Kidney epithelial cell (primary cell): ENCODE results near the gene BAG3. TPM values are rescaled to one million over a fixed set of nuclear protein-coding genes. Genes with fewer than 3 reads are reported as not detected.
A peak's percentile ranks its signal among the peaks of the same experiment; 100 is the strongest.

ENCODE experiments used
- DNase-seq: peaks from one replicate; pipeline ENCODE4 v3.0.0-alpha.2; 2010; ENCODE audit warnings: low read depth
- H3K27me3 ChIP-seq: 2 replicates; pipeline ENCODE4 v1.6.0; 2011; ENCODE audit warnings: low read length; ENCODE audit not compliant: control insufficient read depth, insufficient read depth
- H3K36me3 ChIP-seq: 2 replicates; pipeline ENCODE4 v1.5.1; 2011; ENCODE audit warnings: low read length; ENCODE audit not compliant: control insufficient read depth, insufficient read depth
- H3K4me3 ChIP-seq: 2 replicates; pipeline ENCODE4 v1.5.1; 2011; ENCODE audit warnings: low read depth, mild to moderate bottlenecking, control low read depth, low read length
- total RNA-seq: library from RNA; depleted of rRNA; stranded (reverse); fragments of >200 nt; gene quantifications from 2 replicates; pipeline ENCODE4 v1.2.3, GENCODE V29; 2015
- TF ChIP-seq, protein P1 (sequence below): IDR thresholded peaks from 2 replicates; pipeline ENCODE4 v1.5.1; 2011; ENCODE audit warnings: mild to moderate bottlenecking, moderate library complexity, low read length, control low read depth, inconsistent platforms; ENCODE audit not compliant: insufficient read depth, poor library complexity, severe bottlenecking

BAG3 gene
- total RNA-seq, 1 donor from 2014 or later: 30.3 TPM

DNA sequence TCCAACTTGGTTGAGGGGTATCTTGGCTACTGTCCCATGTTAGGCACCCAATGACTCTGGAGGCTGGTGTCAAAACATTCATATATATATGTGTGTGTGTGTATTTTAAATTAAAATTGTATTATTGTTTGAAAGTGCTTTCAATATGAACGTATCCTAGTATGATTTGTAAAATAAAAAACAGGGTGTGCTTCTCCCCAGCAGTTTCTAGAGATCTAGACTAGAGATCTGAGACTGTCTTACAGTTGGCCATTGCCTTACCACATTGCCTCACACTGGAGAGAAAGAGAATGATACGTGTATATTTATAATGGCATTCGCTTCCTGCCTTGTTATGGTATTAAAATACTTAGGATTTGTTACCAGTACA, 1.2 kb downstream of the BAG3 start:
- peak overlapping the region; percentile 93 for H3K4me3 ChIP-seq
- no peaks in the 10 kb centered on the region for H3K36me3 ChIP-seq
- no peaks in the 10 kb centered on the region for H3K27me3 ChIP-seq
- peak; percentile 23 for DNase-seq
- TF ChIP-seq, protein P1, sequence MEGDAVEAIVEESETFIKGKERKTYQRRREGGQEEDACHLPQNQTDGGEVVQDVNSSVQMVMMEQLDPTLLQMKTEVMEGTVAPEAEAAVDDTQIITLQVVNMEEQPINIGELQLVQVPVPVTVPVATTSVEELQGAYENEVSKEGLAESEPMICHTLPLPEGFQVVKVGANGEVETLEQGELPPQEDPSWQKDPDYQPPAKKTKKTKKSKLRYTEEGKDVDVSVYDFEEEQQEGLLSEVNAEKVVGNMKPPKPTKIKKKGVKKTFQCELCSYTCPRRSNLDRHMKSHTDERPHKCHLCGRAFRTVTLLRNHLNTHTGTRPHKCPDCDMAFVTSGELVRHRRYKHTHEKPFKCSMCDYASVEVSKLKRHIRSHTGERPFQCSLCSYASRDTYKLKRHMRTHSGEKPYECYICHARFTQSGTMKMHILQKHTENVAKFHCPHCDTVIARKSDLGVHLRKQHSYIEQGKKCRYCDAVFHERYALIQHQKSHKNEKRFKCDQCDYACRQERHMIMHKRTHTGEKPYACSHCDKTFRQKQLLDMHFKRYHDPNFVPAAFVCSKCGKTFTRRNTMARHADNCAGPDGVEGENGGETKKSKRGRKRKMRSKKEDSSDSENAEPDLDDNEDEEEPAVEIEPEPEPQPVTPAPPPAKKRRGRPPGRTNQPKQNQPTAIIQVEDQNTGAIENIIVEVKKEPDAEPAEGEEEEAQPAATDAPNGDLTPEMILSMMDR: peak; percentile 43

DNA sequence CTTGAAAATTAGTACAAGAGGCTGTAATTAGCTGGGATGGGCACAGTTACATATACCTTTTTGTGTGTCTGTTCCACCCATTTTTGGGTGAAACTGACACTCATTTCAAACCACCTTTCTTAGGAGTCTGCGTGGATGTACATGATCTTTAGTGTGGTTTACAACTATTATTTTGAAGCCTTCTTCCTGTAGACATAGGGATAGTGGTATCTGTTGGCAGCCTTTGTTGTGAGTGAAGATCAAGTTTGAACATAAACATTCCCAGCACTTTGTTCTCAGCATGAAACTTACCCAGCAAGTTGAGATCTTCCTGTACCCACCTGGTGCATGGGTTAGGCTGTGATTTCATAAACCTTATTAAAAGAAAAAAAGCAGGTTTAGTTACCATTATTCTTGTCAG, 2.0 kb downstream of the BAG3 start:
- TF ChIP-seq, protein P1: no peak
- Histone ChIP-seq H3K36me3 (no peaks in the 10 kb centered on the region), H3K4me3 (peak overlapping the region; percentile 93), H3K27me3 (no peaks in the 10 kb centered on the region)
- DNase-seq: no peak

DNA sequence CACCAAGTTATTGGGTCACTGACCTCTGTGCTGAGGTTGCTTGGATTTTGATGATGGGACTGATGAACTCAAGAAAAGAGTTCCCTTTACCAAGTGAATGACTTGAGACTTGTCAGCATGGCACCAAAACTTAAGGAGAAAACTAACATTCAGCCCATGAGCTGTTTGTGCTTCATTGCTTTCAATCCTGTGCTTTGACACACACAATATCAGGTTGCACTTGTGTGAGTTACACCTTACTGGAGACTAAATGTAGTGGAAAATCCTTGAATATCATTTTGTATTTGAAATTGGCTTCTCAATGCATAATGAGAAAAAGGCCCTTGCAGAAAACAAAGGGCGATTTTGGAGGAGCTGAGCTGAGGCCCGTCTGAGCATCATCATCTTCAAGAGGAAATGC, 2.7 kb downstream of the BAG3 start:
- no peak for DNase-seq
- no peaks in the 10 kb centered on the region for H3K27me3 ChIP-seq
- TF ChIP-seq, protein P1: no peak
- no peak overlapping the region for H3K4me3 ChIP-seq
- H3K36me3 ChIP-seq: no peaks in the 10 kb centered on the region

DNA sequence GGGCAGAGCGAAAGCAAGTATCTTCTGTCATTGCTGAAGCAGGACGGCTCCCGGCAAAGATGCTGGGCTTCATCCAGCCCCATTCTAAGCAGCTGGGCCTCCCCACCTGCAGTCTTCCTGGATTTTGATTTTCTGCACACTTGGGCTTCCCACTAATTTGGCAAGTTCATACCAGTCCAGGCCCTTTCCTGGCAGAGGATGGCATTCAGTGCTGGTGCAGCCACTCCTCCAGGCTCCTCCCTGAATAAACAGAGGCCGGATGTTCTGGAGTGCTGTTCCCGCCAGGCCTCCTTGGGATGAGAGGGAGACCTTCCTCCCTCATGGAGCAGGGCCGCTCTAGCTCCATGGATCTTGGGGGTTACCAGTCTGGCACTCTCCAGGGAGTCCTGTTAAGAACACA, 3.4 kb downstream of the BAG3 start:
- Histone ChIP-seq H3K27me3 (no peaks in the 10 kb centered on the region), H3K36me3 (no peaks in the 10 kb centered on the region), H3K4me3 (no peak overlapping the region)
- TF ChIP-seq, protein P1: no peak
- no peak for DNase-seq

DNA sequence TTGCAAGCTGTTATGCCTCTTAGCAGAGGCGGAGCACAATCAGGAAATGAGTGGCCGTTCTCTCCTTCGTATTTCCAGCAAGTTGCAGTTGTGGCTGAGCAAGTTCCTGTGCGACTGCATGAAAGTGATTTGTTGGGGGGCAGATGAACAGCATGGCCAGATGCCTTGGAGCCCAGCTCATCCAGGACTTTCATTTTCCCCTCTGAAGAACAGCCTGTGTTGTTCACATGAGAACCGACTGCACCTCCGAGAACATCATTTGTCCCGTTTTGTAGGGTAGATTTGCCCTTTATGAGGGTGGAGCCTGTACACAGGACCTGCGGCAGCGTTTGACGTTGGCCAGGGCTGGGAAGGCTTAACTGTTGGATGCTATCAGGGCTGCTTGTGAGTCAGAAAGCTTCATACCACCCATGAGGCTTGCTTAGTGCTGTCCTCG, 4.4 kb downstream of the BAG3 start:
- no peak overlapping the region for H3K4me3 ChIP-seq

DNA sequence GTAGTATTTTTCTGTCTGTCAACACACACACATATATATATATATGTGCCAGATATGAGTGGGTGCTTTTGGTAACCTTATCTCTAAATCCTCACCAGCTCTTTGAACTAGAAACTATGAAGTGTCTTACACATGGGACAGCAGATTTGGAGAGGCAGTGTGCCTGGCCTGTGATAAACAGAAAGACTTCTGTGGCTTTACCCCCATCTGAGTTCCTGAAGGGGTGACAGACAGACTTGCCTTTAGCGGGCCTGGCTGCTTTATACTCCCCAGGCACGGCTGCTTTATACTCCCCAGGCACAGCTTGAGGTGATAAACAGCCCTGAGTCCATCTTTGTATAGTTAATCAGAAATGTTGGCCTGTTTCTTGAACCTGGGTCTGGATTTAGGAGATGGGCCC, 5.6 kb downstream of the BAG3 start:
- Histone ChIP-seq H3K27me3 (no peaks in the 10 kb centered on the region), H3K4me3 (no peak overlapping the region), H3K36me3 (no peaks in the 10 kb centered on the region)
- TF ChIP-seq, protein P1: no peak
- no peak for DNase-seq

More for the DNA sequence above, 4.4 kb downstream of the BAG3 start:
- no peak for DNase-seq
- no peaks in the 10 kb centered on the region for H3K36me3 ChIP-seq
- no peaks in the 10 kb centered on the region for H3K27me3 ChIP-seq
- TF ChIP-seq, protein P1: no peak
